Hepatocyte (in vitro differentiated cells): ENCODE measurements around the gene SLC2A10. TPM values are rescaled to one million over a fixed set of nuclear protein-coding genes. Genes with fewer than 3 reads are reported as not detected.

Experiments used
- DNase-seq: peaks from one replicate; pipeline ENCODE4 v3.0.0-alpha.2; 2016; ENCODE audit warnings: low spot score
- H2AFZ ChIP-seq: fragments of 200-600 bp; sonication (generic); 2 replicates; pipeline ENCODE4 v1.6.0; 2016; ENCODE audit warnings: antibody characterized with exemption, mild to moderate bottlenecking
- H3K27ac ChIP-seq: fragments of 200-600 bp; sonication (generic); 2 replicates; pipeline ENCODE4 v1.5.1; 2016; ENCODE audit warnings: mild to moderate bottlenecking
- H3K27me3 ChIP-seq: fragments of 200-600 bp; sonication (generic); 2 replicates; pipeline ENCODE4 v1.6.1; 2016
- H3K36me3 ChIP-seq: fragments of 200-600 bp; sonication (generic); replicated peaks from 2 replicates; pipeline ENCODE4 v1.5.1; 2016; ENCODE audit warnings: low read depth; ENCODE audit not compliant: insufficient read depth
- H3K4me1 ChIP-seq: fragments of 200-600 bp; sonication (generic); 2 replicates; pipeline ENCODE4 v1.5.1; 2016; ENCODE audit warnings: mild to moderate bottlenecking, moderate library complexity; ENCODE audit not compliant: insufficient read depth
- H3K4me2 ChIP-seq: fragments of 200-600 bp; sonication (generic); 2 replicates; pipeline ENCODE4 v1.6.0; 2016
- H3K4me3 ChIP-seq: fragments of 200-600 bp; sonication (generic); 2 replicates; pipeline ENCODE4 v1.5.1; 2016; ENCODE audit warnings: mild to moderate bottlenecking
- H3K79me2 ChIP-seq: fragments of 200-600 bp; sonication (generic); 2 replicates; pipeline ENCODE4 v1.6.0; 2017; ENCODE audit warnings: mild to moderate bottlenecking
- H3K9me2 ChIP-seq: fragments of 200-600 bp; sonication (generic); replicated peaks from 2 replicates; pipeline ENCODE4 v1.6.0; 2017; ENCODE audit warnings: mild to moderate bottlenecking; ENCODE audit not compliant: insufficient read depth
- H3K9me3 ChIP-seq: fragments of 200-600 bp; sonication (generic); 2 replicates; pipeline ENCODE4 v1.5.1; 2016; ENCODE audit warnings: low read depth, mild to moderate bottlenecking
- H4K20me1 ChIP-seq: fragments of 200-600 bp; sonication (generic); 2 replicates; pipeline ENCODE4 v1.6.0; 2016; ENCODE audit warnings: mild to moderate bottlenecking; ENCODE audit not compliant: insufficient read depth, poor library complexity, severe bottlenecking
- CTCF ChIP-seq: fragments of 200-600 bp; sonication (generic); IDR thresholded peaks from 2 replicates; pipeline ENCODE4 v1.5.1; 2016; ENCODE audit warnings: antibody characterized with exemption, mild to moderate bottlenecking; ENCODE audit not compliant: poor library complexity
- EZH2 ChIP-seq: fragments of 200-600 bp; sonication (generic); IDR thresholded peaks from 2 replicates; pipeline ENCODE4 v1.6.1; 2016; ENCODE audit warnings: antibody characterized with exemption, mild to moderate bottlenecking, borderline replicate concordance
- EZH2phosphoT487 ChIP-seq: fragments of 200-600 bp; sonication (generic); IDR thresholded peaks from one replicate; pipeline ENCODE4 v1.6.1; 2018; ENCODE audit warnings: antibody characterized with exemption, mild to moderate bottlenecking, low read depth, moderate library complexity; ENCODE audit not compliant: unreplicated experiment, severe bottlenecking
- WGBS: methylation state at CpG from one replicate; pipeline ENCODE4 v1.1.6; 2016; ENCODE audit warnings: low lambda C conversion rate; ENCODE audit errors: missing lambda C conversion rate; 5-methylcytosine and 5-hydroxymethylcytosine counted together
- polyA plus RNA-seq: library from polyadenylated mRNA; unstranded; fragments of >200 nt; fragmentation: Nextera tagmentation; extraction: Ambion mirVana; gene quantifications from 2 replicates; pipeline ENCODE4 v1.2.1, GENCODE V29; 2016
- total RNA-seq: library from RNA; depleted of rRNA; stranded (reverse); fragments of >200 nt; gene quantifications from 2 replicates; pipeline ENCODE4 v1.2.3, GENCODE V29; 2014

The SLC2A10 gene
- total and polyA plus RNA-seq, 2 experiments from 2014 or later, result 23.4 to 37.2 TPM

GRCh38 chr20:46731770-46732169 lies 22.3 kb downstream of the SLC2A10 start:
- Histone ChIP-seq H3K36me3 (no peaks in the 10 kb centered on the region), H3K9me3 (no peaks in the 10 kb centered on the region), H3K27me3 (no peaks in the 10 kb centered on the region), H3K79me2 (no peaks in the 10 kb centered on the region), H2AFZ (no peak overlapping the region), H3K9me2 (no peaks in the 10 kb centered on the region), H4K20me1 (no peaks in the 10 kb centered on the region), H3K27ac (no peak overlapping the region), H3K4me2 (no peak overlapping the region), H3K4me3 (no peak overlapping the region), H3K4me1 (no peaks in the 10 kb centered on the region)
- TF ChIP-seq EZH2phosphoT487, result no peak
- TF ChIP-seq CTCF, result no peak
- TF ChIP-seq EZH2, result no peak
- 83% methylated on average over 4 of the region's 4 CpGs for WGBS
- DNase-seq, result no peak

GRCh38 chr20:46735436-46735835 lies 26.0 kb downstream of the SLC2A10 start:
- no peaks in the 10 kb centered on the region for H3K4me1 ChIP-seq
- no peak for DNase-seq
- H3K9me2 ChIP-seq, result no peaks in the 10 kb centered on the region
- no peaks in the 10 kb centered on the region for H3K79me2 ChIP-seq
- H2AFZ ChIP-seq, result no peak overlapping the region
- H3K36me3 ChIP-seq, result no peaks in the 10 kb centered on the region
- WGBS, result 94% methylated on average over 2 of the region's 2 CpGs
- H3K4me2 ChIP-seq, result no peak overlapping the region
- no peak overlapping the region for H3K4me3 ChIP-seq
- TF ChIP-seq EZH2phosphoT487 (no peak), CTCF (no peak), EZH2 (no peak)
- H3K27me3 ChIP-seq, result no peaks in the 10 kb centered on the region
- no peak overlapping the region for H3K27ac ChIP-seq
- no peaks in the 10 kb centered on the region for H3K9me3 ChIP-seq
- H4K20me1 ChIP-seq, result no peaks in the 10 kb centered on the region

- Histone ChIP-seq H3K9me3 (no peaks in the 10 kb centered on the region), H4K20me1 (no peaks in the 10 kb centered on the region), H3K79me2 (no peaks in the 10 kb centered on the region), H3K4me2 (no peak overlapping the region), H3K4me3 (no peak overlapping the region), H3K27ac (peak overlapping the region; percentile 53), H3K27me3 (no peaks in the 10 kb centered on the region), H3K9me2 (no peaks in the 10 kb centered on the region), H3K36me3 (no peaks in the 10 kb centered on the region), H3K4me1 (no peaks in the 10 kb centered on the region), H2AFZ (no peak overlapping the region)
- 52% methylated on average over 4 of the region's 4 CpGs for WGBS
- no peak for TF ChIP-seq EZH2
- no peak for TF ChIP-seq CTCF
- no peak for TF ChIP-seq EZH2phosphoT487
- DNase-seq, result peak; percentile 30
Observed at GRCh38 chr20:46739431-46740213, 30.2 kb downstream of the SLC2A10 start.
